ENCODE data around the gene PLA2G2C. TPM values are rescaled to one million over a fixed set of nuclear protein-coding genes. Genes with fewer than 3 reads are reported as not detected.
A peak's percentile ranks its signal among the peaks of the same experiment; 100 is the strongest.

The PLA2G2C gene
- total RNA-seq, 5 donors from 2014 or later (not counting 1 experiment from before 2014, with no cell fraction given) = 0.85 TPM; not detected in 4

GRCh38 chr1:20188455-20188817 lies 2.1 kb upstream of the PLA2G2C start:
- Mint-ChIP-seq H3K9me3 (no peaks in the 10 kb centered on the region), H3K27me3 (no peaks in the 10 kb centered on the region), H3K36me3 (no peaks in the 10 kb centered on the region), H3K4me1 (peaks cover 42 to 53% (median 50%) of the 10 kb centered on the region in 3 donors), H3K27ac (peak overlapping the region; percentile 5 to 69), H3K4me3 (peak overlapping the region in 1 of 3 donors; percentile 77)
- no peak for DNase-seq
- H3K27ac ChIP-seq (ENCODE audit: low read length) = no peak overlapping the region
- CTCF ChIA-PET = interaction anchor here in 1 of 2 donors (1.4 kb wide), 1 partner anchor 25 kb away, joined by 5 read pairs; no protein-coding TSS in a partner anchor
- H3K9me3 ChIP-seq = no peaks in the 10 kb centered on the region
- POLR2A ChIA-PET = no interaction called here
- ATAC-seq (replicated peaks in 1 of 4) = no peak
- peaks cover 22 to 42% of the 10 kb centered on the region in 2 experiments for H3K4me1 ChIP-seq (ENCODE audit: control insufficient read depth in 1 of 2, extremely low read depth in 1 of 2, insufficient read depth in 2 of 2, low read length in 2 of 2)
- no peak overlapping the region for H3K4me3 ChIP-seq (ENCODE audit: control insufficient read depth in 1 of 2, extremely low read depth in 1 of 2, low read length in 1 of 2)
- no peaks in the 10 kb centered on the region for H3K36me3 ChIP-seq (ENCODE audit: control insufficient read depth in 2 of 2, extremely low read depth in 1 of 2, insufficient read depth in 1 of 2, low read length in 1 of 2)
- peaks cover 7 to 11% of the 10 kb centered on the region in 2 experiments for H3K27me3 ChIP-seq (replicated peaks in 1 of 2; ENCODE audit: control insufficient read depth in 2 of 2, extremely low read depth in 1 of 2, insufficient read depth in 2 of 2, low read length in 1 of 2)
- 54% methylated on average over 4 of the region's 4 CpGs for WGBS (ENCODE audit: insufficient coverage)

GRCh38 chr1:20187813-20188454 lies 1.6 kb upstream of the PLA2G2C start:
- WGBS (ENCODE audit: insufficient coverage) = 53% methylated on average over 4 of the region's 4 CpGs
- Histone ChIP-seq H3K4me3 (ENCODE audit: control insufficient read depth in 1 of 2, extremely low read depth in 1 of 2, low read length in 1 of 2) (no peak overlapping the region), H3K27me3 (replicated peaks in 1 of 2; ENCODE audit: control insufficient read depth in 2 of 2, extremely low read depth in 1 of 2, insufficient read depth in 2 of 2, low read length in 1 of 2) (peaks cover 7 to 11% of the 10 kb centered on the region in 2 experiments), H3K27ac (ENCODE audit: low read length) (no peak overlapping the region), H3K9me3 (no peaks in the 10 kb centered on the region), H3K36me3 (ENCODE audit: control insufficient read depth in 2 of 2, extremely low read depth in 1 of 2, insufficient read depth in 1 of 2, low read length in 1 of 2) (no peaks in the 10 kb centered on the region), H3K4me1 (ENCODE audit: control insufficient read depth in 1 of 2, extremely low read depth in 1 of 2, insufficient read depth in 2 of 2, low read length in 2 of 2) (peaks cover 22 to 42% of the 10 kb centered on the region in 2 experiments)
- Mint-ChIP-seq H3K4me3 (peak overlapping the region in 1 of 3 donors; percentile 77), H3K27ac (peak overlapping the region; percentile 69 to 85), H3K27me3 (no peaks in the 10 kb centered on the region), H3K9me3 (no peaks in the 10 kb centered on the region), H3K4me1 (peaks cover 43 to 54% (median 53%) of the 10 kb centered on the region in 3 donors), H3K36me3 (no peaks in the 10 kb centered on the region)
- ATAC-seq (replicated peaks in 1 of 4) (no peak), DNase-seq (no peak)
- CTCF ChIA-PET = no interaction called here
- POLR2A ChIA-PET = no interaction called here

GRCh38 chr1:20187103-20187812 lies 940 bp upstream of the PLA2G2C start:
- Mint-ChIP-seq H3K36me3 (no peaks in the 10 kb centered on the region), H3K9me3 (no peaks in the 10 kb centered on the region), H3K4me3 (peak overlapping the region; percentile 36 to 77 (median 59)), H3K27ac (peak overlapping the region; percentile 75 to 85), H3K27me3 (no peaks in the 10 kb centered on the region), H3K4me1 (peaks cover 43 to 54% (median 53%) of the 10 kb centered on the region in 3 donors)
- Histone ChIP-seq H3K4me1 (ENCODE audit: control insufficient read depth in 1 of 2, extremely low read depth in 1 of 2, insufficient read depth in 2 of 2, low read length in 2 of 2) (peaks cover 22 to 42% of the 10 kb centered on the region in 2 experiments), H3K27me3 (replicated peaks in 1 of 2; ENCODE audit: control insufficient read depth in 2 of 2, extremely low read depth in 1 of 2, insufficient read depth in 2 of 2, low read length in 1 of 2) (peaks cover 7 to 11% of the 10 kb centered on the region in 2 experiments), H3K36me3 (ENCODE audit: control insufficient read depth in 2 of 2, extremely low read depth in 1 of 2, insufficient read depth in 1 of 2, low read length in 1 of 2) (no peaks in the 10 kb centered on the region), H3K9me3 (no peaks in the 10 kb centered on the region), H3K27ac (ENCODE audit: low read length) (peak overlapping the region; percentile 40), H3K4me3 (ENCODE audit: control insufficient read depth in 1 of 2, extremely low read depth in 1 of 2, low read length in 1 of 2) (no peak overlapping the region)
- POLR2A ChIA-PET = no interaction called here
- peak in 2 of 4 experiments; percentile 20 to 49 for ATAC-seq (replicated peaks in 1 of 4)
- CTCF ChIA-PET = interaction anchor here in 1 of 2 donors (0.6 to 1.1 kb wide), 3 partner anchors 9 to 284 kb away, joined by 3 to 4 read pairs (median 4); no protein-coding TSS in a partner anchor
- DNase-seq = peak in 26 of 35 experiments; percentile 8 to 49 (median 17)
- WGBS (ENCODE audit: insufficient coverage) = 10% methylated on average over 4 of the region's 7 CpGs

GRCh38 chr1:20184997-20185833 lies 1.1 kb downstream of the PLA2G2C start:
- H3K4me1 Mint-ChIP-seq = peaks cover 43 to 54% (median 53%) of the 10 kb centered on the region in 3 donors
- no peaks in the 10 kb centered on the region for H3K27me3 Mint-ChIP-seq
- no peaks in the 10 kb centered on the region for H3K9me3 Mint-ChIP-seq
- peaks cover 22 to 42% of the 10 kb centered on the region in 2 experiments for H3K4me1 ChIP-seq (ENCODE audit: control insufficient read depth in 1 of 2, extremely low read depth in 1 of 2, insufficient read depth in 2 of 2, low read length in 2 of 2)
- DNase-seq (peak; percentile 12 to 77 (median 44)), ATAC-seq (replicated peaks in 1 of 4) (peak; percentile 66 to 81 (median 81))
- H3K4me3 ChIP-seq (ENCODE audit: control insufficient read depth in 1 of 2, extremely low read depth in 1 of 2, low read length in 1 of 2) = peak overlapping the region; percentile 56 to 60
- H3K9me3 ChIP-seq = no peaks in the 10 kb centered on the region
- H3K27ac ChIP-seq (ENCODE audit: low read length) = peak overlapping the region; percentile 73
- H3K27me3 ChIP-seq (replicated peaks in 1 of 2; ENCODE audit: control insufficient read depth in 2 of 2, extremely low read depth in 1 of 2, insufficient read depth in 2 of 2, low read length in 1 of 2) = peaks cover 0 to 11% of the 10 kb centered on the region in 2 experiments
- peak overlapping the region; percentile 67 to 75 for H3K27ac Mint-ChIP-seq
- H3K36me3 ChIP-seq (ENCODE audit: control insufficient read depth in 2 of 2, extremely low read depth in 1 of 2, insufficient read depth in 1 of 2, low read length in 1 of 2) = no peaks in the 10 kb centered on the region
- H3K36me3 Mint-ChIP-seq = no peaks in the 10 kb centered on the region
- POLR2A ChIA-PET = no interaction called here
- CTCF ChIA-PET = no interaction called here
- 11% methylated on average over 9 of the region's 17 CpGs for WGBS (ENCODE audit: insufficient coverage)
- peak overlapping the region; percentile 63 to 77 (median 71) for H3K4me3 Mint-ChIP-seq

GRCh38 chr1:20184481-20184900 lies 1.8 kb downstream of the PLA2G2C start:
- H3K36me3 ChIP-seq (ENCODE audit: control insufficient read depth in 2 of 2, extremely low read depth in 1 of 2, insufficient read depth in 1 of 2, low read length in 1 of 2) = no peaks in the 10 kb centered on the region
- H3K9me3 Mint-ChIP-seq = peaks cover 0 to 3% (median 0%) of the 10 kb centered on the region in 3 donors
- DNase-seq (peak in 1 of 35 experiments; percentile 14), ATAC-seq (replicated peaks in 1 of 4) (no peak)
- peaks cover 0 to 11% of the 10 kb centered on the region in 2 experiments for H3K27me3 ChIP-seq (replicated peaks in 1 of 2; ENCODE audit: control insufficient read depth in 2 of 2, extremely low read depth in 1 of 2, insufficient read depth in 2 of 2, low read length in 1 of 2)
- no peaks in the 10 kb centered on the region for H3K36me3 Mint-ChIP-seq
- no peak overlapping the region for H3K4me3 ChIP-seq (ENCODE audit: control insufficient read depth in 1 of 2, extremely low read depth in 1 of 2, low read length in 1 of 2)
- H3K27me3 Mint-ChIP-seq = no peaks in the 10 kb centered on the region
- peak overlapping the region; percentile 65 to 75 for H3K27ac Mint-ChIP-seq
- no peak overlapping the region for H3K27ac ChIP-seq (ENCODE audit: low read length)
- CTCF ChIA-PET = no interaction called here
- H3K4me1 ChIP-seq (ENCODE audit: control insufficient read depth in 1 of 2, extremely low read depth in 1 of 2, insufficient read depth in 2 of 2, low read length in 2 of 2) = peaks cover 22 to 42% of the 10 kb centered on the region in 2 experiments
- POLR2A ChIA-PET = no interaction called here
- H3K4me1 Mint-ChIP-seq = peaks cover 43 to 54% (median 53%) of the 10 kb centered on the region in 3 donors
- H3K9me3 ChIP-seq = no peaks in the 10 kb centered on the region
- peak overlapping the region; percentile 63 to 77 (median 71) for H3K4me3 Mint-ChIP-seq
- WGBS (ENCODE audit: insufficient coverage) = no CpG with 5 or more reads among the region's 6 CpGs

All from T-cell (primary cell).